HG03432 (cell line): ENCODE measurements around the gene PPP1R3E.

Experiments used
- ATAC-seq: cut with Tn5 transposase; IDR thresholded peaks from one replicate; pipeline ENCODE4 v1.9.1; 2021; ENCODE audit warnings: mild to moderate bottlenecking, moderate library complexity; ENCODE audit not compliant: unreplicated experiment

PPP1R3E gene

DNA sequence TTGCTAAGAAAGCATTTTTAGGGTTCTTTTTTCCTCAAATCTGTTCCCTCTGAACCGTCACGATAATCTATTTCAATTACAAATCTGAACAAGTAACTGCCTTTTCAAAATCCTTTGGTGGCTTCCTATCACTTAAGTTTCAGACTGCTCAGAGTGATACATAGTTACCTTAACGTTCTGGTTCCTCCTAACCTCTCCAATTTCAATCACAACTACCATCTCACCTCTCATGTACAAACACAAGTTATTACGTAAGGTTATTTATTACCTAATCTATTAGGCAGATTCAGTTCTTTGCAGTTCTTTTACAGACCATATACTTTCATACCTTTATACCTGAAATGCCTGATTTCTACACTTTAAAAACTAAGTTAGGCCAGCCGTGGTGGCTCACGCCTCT is 52.8 kb downstream of the PPP1R3E start:
- no peak for ATAC-seq

DNA sequence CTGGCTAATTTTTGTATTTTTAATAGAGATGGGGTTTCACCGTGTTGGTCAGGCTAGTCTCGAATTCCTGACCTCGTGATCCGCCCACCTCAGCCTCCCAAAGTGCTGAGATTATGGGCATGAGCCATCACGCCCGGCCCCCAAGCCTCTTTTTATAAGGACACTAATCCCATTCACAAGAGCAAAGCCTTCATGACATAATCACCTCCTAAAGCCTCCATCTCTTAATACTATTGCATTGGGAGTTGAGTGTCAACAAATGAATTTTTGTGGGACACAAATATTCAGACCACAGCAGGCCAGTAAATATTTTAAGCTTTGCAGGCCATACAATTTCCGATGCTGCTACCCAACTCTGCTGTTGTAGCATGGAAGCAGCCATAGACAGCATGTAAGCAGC is 54.1 kb downstream of the PPP1R3E start:
- ATAC-seq: no peak
